ENCODE results near the gene GNRH2.
"Not testable (repeated sequence)": the region's sequence is repeated elsewhere in the genome, so short reads cannot be mapped to it uniquely, and the experiment has no call there.

GNRH2 gene

GRCh38 chr20:3043322-3043721 lies at the start of gene GNRH2:
GNRH2 (plus strand) TSS chr20:3043622; CDS start chr20:3044415, 793 bp downstream.
- no peak for DNase-seq

- no peak for DNase-seq
Measured at GRCh38 chr20:2995796-2996195, 47.6 kb upstream of the GNRH2 start.

- DNase-seq, result no peak
Measured at GRCh38 chr20:2998728-2999127, 44.7 kb upstream of the GNRH2 start.

GRCh38 chr20:3000852-3001523 lies 42.4 kb upstream of the GNRH2 start:
- DNase-seq, result peak in 3 of 51 donors; percentile 18 to 35 (median 26)

- DNase-seq, result no peak
Measured at GRCh38 chr20:3003416-3003815, 40.0 kb upstream of the GNRH2 start.

GRCh38 chr20:3010985-3011723 lies 32.3 kb upstream of the GNRH2 start:
- DNase-seq, result no peak

GRCh38 chr20:3011752-3012151 lies 31.7 kb upstream of the GNRH2 start:
- no peak for DNase-seq

- DNase-seq, result no peak
Measured at GRCh38 chr20:3013771-3014170, 29.7 kb upstream of the GNRH2 start.

- no peak for DNase-seq
Measured at GRCh38 chr20:3014179-3014578, 29.2 kb upstream of the GNRH2 start.

GRCh38 chr20:3014662-3015061 lies 28.8 kb upstream of the GNRH2 start:
- no peak for DNase-seq

- DNase-seq, result not testable (repeated sequence)
Measured at GRCh38 chr20:3015302-3015701, 28.1 kb upstream of the GNRH2 start.

GRCh38 chr20:3021327-3021726 lies 22.1 kb upstream of the GNRH2 start:
- DNase-seq, result no peak

- no peak for DNase-seq
Measured at GRCh38 chr20:3021777-3022176, 21.6 kb upstream of the GNRH2 start.

- not testable (repeated sequence) for DNase-seq
Measured at GRCh38 chr20:3022559-3023490, 20.6 kb upstream of the GNRH2 start.

- DNase-seq, result no peak
Measured at GRCh38 chr20:3027987-3028386, 15.4 kb upstream of the GNRH2 start.

GRCh38 chr20:3031524-3032147 lies 11.8 kb upstream of the GNRH2 start:
- DNase-seq, result no peak

- DNase-seq, result peak in 9 of 51 donors; percentile 12 to 36 (median 27)
Measured at GRCh38 chr20:3032624-3033023, 10.8 kb upstream of the GNRH2 start.

GRCh38 chr20:3037654-3038053 lies 5.8 kb upstream of the GNRH2 start:
- no peak for DNase-seq

GRCh38 chr20:3038454-3038853 lies 5.0 kb upstream of the GNRH2 start:
- DNase-seq, result no peak

- DNase-seq, result no peak
Measured at GRCh38 chr20:3039426-3039825, 4.0 kb upstream of the GNRH2 start.

GRCh38 chr20:3040086-3040485 lies 3.3 kb upstream of the GNRH2 start:
- no peak for DNase-seq
